CD4-positive, alpha-beta T cell (primary cell): Measurements from ENCODE around the gene LSM11. TPM values are rescaled to one million over a fixed set of nuclear protein-coding genes. Genes with fewer than 3 reads are reported as not detected.

Experiments used
- ATAC-seq: fragments of 200-7000 bp; cut with Tn5 transposase; one replicate; pipeline ENCODE4 v1.10.0; 2022; ENCODE audit warnings: mild to moderate bottlenecking; ENCODE audit not compliant: poor library complexity
- CTCF ChIA-PET: fragments of 350-600 bp; sonication (Branson Sonifier 250); formaldehyde crosslinking; loops from one replicate; lab custom pipeline; 2021; ENCODE audit warnings: antibody characterized with exemption, inconsistent platforms; lab: Charles Lee
- POLR2A ChIA-PET: fragments of 350-600 bp; sonication (Branson Sonifier 250); formaldehyde crosslinking; loops from one replicate; lab custom pipeline; 2021; ENCODE audit warnings: antibody characterized with exemption, inconsistent platforms; lab: Charles Lee
- DNase-seq, 14 experiments: peaks; one replicate each; pipeline ENCODE4 v3.0.0-alpha.2; 2013 to 2020; ENCODE audit warnings: mixed read lengths in 2 of 14
- H3K27ac ChIP-seq, 2 donors: one replicate each; pipeline versions ENCODE4 v1.5.1 to v1.7.0; 2013; ENCODE audit warnings: low read length in 2 of 2, low read depth in 1 of 2, mild to moderate bottlenecking in 1 of 2
- H3K27me3 ChIP-seq, 2 experiments: 1 replicate in 1 of 2; 2 replicates in 1 of 2; pipeline versions ENCODE4 v1.6.1 to v1.7.0; 2013; ENCODE audit warnings: low read length in 2 of 2, control low read depth in 1 of 2, mild to moderate bottlenecking in 1 of 2, moderate library complexity in 1 of 2; ENCODE audit not compliant: insufficient read depth in 2 of 2, control insufficient read depth in 1 of 2
- H3K36me3 ChIP-seq: one replicate; pipeline ENCODE4 v1.6.1; 2013; ENCODE audit warnings: low read length, control low read depth; ENCODE audit not compliant: insufficient read depth
- H3K4me1 ChIP-seq: one replicate; pipeline ENCODE4 v1.6.1; 2013; ENCODE audit warnings: low read length, control low read depth; ENCODE audit not compliant: insufficient read depth
- H3K4me3 ChIP-seq: one replicate; pipeline ENCODE4 v1.5.1; 2013; ENCODE audit warnings: mild to moderate bottlenecking, low read length, moderate library complexity
- H3K9me3 ChIP-seq, 2 experiments: 1 replicate in 1 of 2; 2 replicates in 1 of 2; pipeline versions ENCODE4 v1.6.1 to v1.7.0; 2013; ENCODE audit warnings: low read length in 2 of 2, mild to moderate bottlenecking in 2 of 2, control low read depth in 1 of 2, moderate library complexity in 1 of 2; ENCODE audit not compliant: control insufficient read depth in 1 of 2, insufficient read depth in 1 of 2
- H3K27ac Mint-ChIP-seq: one replicate; pipeline ENCODE4 v1.8.0; 2020; ENCODE audit warnings: mixed read lengths
- H3K27me3 Mint-ChIP-seq: one replicate; pipeline ENCODE4 v1.8.0; 2021; ENCODE audit warnings: mixed read lengths
- H3K36me3 Mint-ChIP-seq: one replicate; pipeline ENCODE4 v1.8.0; 2021; ENCODE audit warnings: low read depth, mixed read lengths
- H3K4me1 Mint-ChIP-seq: one replicate; pipeline ENCODE4 v1.8.0; 2021; ENCODE audit warnings: low read depth, mixed read lengths
- H3K4me3 Mint-ChIP-seq: one replicate; pipeline ENCODE4 v1.8.0; 2020; ENCODE audit warnings: mild to moderate bottlenecking, mixed read lengths
- H3K9me3 Mint-ChIP-seq: one replicate; pipeline ENCODE4 v1.8.0; 2020; ENCODE audit warnings: mixed read lengths
- intact Hi-C, 2 experiments: fragments of 100-400 bp; cut with DNase I in 1 of 2; cut with micrococcal nuclease in 1 of 2; formaldehyde crosslinking; loops; one replicate each; pipeline versions ENCODE4 v1.15.1 to v1.9.0; 2023 to 2025; cut with DNase I, micrococcal nuclease
- total RNA-seq, 174 experiments: library from RNA in 2 of 174; stranded (reverse) in 2 of 174; gene quantifications; one replicate each; pipeline ENCODE4 v1.2.3 and lab custom pipeline; 2021 to 2026
- TF ChIP-seq, protein P1 (sequence below): fragments of 200-600 bp; IDR thresholded peaks from one replicate; pipeline ENCODE4 v1.8.0; 2022; ENCODE audit warnings: antibody characterized with exemption, mild to moderate bottlenecking

Gene LSM11
- total RNA-seq, 2 experiments from 2014 or later = 0.49 to 0.70 TPM

DNA sequence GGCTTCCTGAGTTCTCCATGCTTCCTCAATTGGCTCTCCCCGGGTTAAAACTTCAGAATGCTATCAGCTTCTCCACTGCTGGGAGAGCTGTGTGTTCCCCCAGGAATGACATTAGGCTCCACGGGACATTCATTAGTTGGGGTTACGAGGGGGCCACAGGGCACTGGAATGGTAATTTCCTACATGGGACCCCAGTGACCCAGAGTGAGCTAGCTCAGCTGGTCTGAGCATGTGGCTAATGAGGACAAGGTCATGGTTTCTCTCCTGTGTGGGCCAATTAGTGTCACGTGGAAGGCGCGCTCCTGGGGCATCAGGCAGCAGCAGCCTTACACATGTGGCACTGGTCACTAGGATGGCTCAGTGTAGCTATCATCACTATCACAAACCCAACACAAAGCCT, 21.0 kb downstream of the LSM11 start:
- Histone ChIP-seq H3K27me3 (no peaks in the 10 kb centered on the region), H3K9me3 (no peaks in the 10 kb centered on the region), H3K4me3 (no peak overlapping the region), H3K36me3 (no peaks in the 10 kb centered on the region), H3K4me1 (no peaks in the 10 kb centered on the region), H3K27ac (no peak overlapping the region)
- CTCF ChIA-PET = interaction anchor here (1.0 kb wide), 1 partner anchor 21 kb away, joined by 3 read pairs; no protein-coding TSS in a partner anchor
- DNase-seq (no peak), ATAC-seq (no peak)
- peaks cover 6% of the 10 kb centered on the region for H3K4me1 Mint-ChIP-seq
- no peak overlapping the region for H3K27ac Mint-ChIP-seq
- intact Hi-C loops = loop anchor here in 1 of 2 experiments (5.0 to 10.0 kb wide), 2 partner anchors 1340 to 1368 kb away; no protein-coding TSS in a partner anchor
- no peaks in the 10 kb centered on the region for H3K27me3 Mint-ChIP-seq
- TF ChIP-seq, protein P1, sequence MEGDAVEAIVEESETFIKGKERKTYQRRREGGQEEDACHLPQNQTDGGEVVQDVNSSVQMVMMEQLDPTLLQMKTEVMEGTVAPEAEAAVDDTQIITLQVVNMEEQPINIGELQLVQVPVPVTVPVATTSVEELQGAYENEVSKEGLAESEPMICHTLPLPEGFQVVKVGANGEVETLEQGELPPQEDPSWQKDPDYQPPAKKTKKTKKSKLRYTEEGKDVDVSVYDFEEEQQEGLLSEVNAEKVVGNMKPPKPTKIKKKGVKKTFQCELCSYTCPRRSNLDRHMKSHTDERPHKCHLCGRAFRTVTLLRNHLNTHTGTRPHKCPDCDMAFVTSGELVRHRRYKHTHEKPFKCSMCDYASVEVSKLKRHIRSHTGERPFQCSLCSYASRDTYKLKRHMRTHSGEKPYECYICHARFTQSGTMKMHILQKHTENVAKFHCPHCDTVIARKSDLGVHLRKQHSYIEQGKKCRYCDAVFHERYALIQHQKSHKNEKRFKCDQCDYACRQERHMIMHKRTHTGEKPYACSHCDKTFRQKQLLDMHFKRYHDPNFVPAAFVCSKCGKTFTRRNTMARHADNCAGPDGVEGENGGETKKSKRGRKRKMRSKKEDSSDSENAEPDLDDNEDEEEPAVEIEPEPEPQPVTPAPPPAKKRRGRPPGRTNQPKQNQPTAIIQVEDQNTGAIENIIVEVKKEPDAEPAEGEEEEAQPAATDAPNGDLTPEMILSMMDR = no peak
- no peaks in the 10 kb centered on the region for H3K9me3 Mint-ChIP-seq
- H3K36me3 Mint-ChIP-seq = no peaks in the 10 kb centered on the region
- POLR2A ChIA-PET = no interaction called here
- H3K4me3 Mint-ChIP-seq = no peak overlapping the region

DNA sequence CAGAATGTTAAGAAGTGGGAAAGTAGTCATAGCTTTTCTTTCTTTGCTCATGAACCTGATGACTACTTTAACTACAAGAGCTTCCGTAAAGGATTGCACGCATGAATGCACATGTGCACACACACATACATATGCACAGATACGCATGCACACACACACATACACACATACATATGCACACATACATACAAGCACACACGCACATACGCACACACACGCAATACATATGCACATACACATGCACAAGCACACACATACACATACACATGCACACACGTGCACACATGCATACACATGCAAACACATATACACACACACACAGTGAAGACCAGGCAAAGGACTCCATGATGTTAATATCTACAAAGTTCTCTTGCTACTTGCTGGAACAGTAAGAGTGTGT, 22.9 kb downstream of the LSM11 start:
- no peak overlapping the region for H3K27ac Mint-ChIP-seq
- POLR2A ChIA-PET = no interaction called here
- no peaks in the 10 kb centered on the region for H3K36me3 ChIP-seq
- H3K27me3 ChIP-seq = peaks cover 0 to 4% of the 10 kb centered on the region in 2 experiments
- no peak overlapping the region for H3K27ac ChIP-seq
- H3K4me1 Mint-ChIP-seq = peaks cover 6% of the 10 kb centered on the region
- H3K4me1 ChIP-seq = no peaks in the 10 kb centered on the region
- H3K9me3 ChIP-seq = peaks cover 0 to 6% of the 10 kb centered on the region in 2 experiments
- no peak overlapping the region for H3K4me3 Mint-ChIP-seq
- H3K4me3 ChIP-seq = no peak overlapping the region
- intact Hi-C loops = loop anchor here in 1 of 2 experiments (10.0 kb wide), 1 partner anchor 1338 kb away; no protein-coding TSS in a partner anchor
- H3K27me3 Mint-ChIP-seq = peaks cover 5% of the 10 kb centered on the region
- no peaks in the 10 kb centered on the region for H3K36me3 Mint-ChIP-seq
- DNase-seq (no peak), ATAC-seq (no peak)
- CTCF ChIA-PET = no interaction called here
- TF ChIP-seq, protein P1 = no peak
- H3K9me3 Mint-ChIP-seq = no peaks in the 10 kb centered on the region

DNA sequence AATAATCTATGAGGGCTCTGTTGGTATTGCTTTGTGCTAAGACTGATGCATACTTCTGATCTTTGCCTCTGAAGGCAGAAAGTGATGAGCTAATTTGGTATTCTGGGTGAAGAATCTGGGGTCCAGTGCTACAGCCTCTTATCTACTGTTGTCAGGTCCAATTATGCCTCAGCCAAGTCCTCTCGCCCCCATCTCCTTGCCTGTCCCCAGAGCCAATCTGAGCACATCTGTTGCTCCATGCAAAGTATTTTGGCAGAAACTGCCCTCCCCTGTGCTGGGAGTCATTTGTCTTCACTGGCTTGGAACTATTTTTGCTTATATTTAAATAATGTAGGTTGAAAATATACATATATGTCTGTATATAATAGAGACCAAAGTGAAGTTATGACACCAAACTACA, 23.4 kb downstream of the LSM11 start:
- Mint-ChIP-seq H3K9me3 (no peaks in the 10 kb centered on the region), H3K27ac (no peak overlapping the region), H3K27me3 (peaks cover 5% of the 10 kb centered on the region), H3K36me3 (no peaks in the 10 kb centered on the region), H3K4me1 (peaks cover 4% of the 10 kb centered on the region), H3K4me3 (no peak overlapping the region)
- POLR2A ChIA-PET = no interaction called here
- TF ChIP-seq, protein P1 = no peak
- DNase-seq (no peak), ATAC-seq (no peak)
- no peaks in the 10 kb centered on the region for H3K36me3 ChIP-seq
- H3K9me3 ChIP-seq = peaks cover 0 to 6% of the 10 kb centered on the region in 2 experiments
- CTCF ChIA-PET = no interaction called here
- no peak overlapping the region for H3K27ac ChIP-seq
- H3K27me3 ChIP-seq = peaks cover 0 to 4% of the 10 kb centered on the region in 2 experiments
- no peak overlapping the region for H3K4me3 ChIP-seq
- intact Hi-C loops = loop anchor here in 1 of 2 experiments (10.0 kb wide), 1 partner anchor 1338 kb away; no protein-coding TSS in a partner anchor
- H3K4me1 ChIP-seq = no peaks in the 10 kb centered on the region
